Measurements from ENCODE around the gene ZACN. TPM values are rescaled to one million over a fixed set of nuclear protein-coding genes. Genes with fewer than 3 reads are reported as not detected.

ZACN gene
- total and polyA plus RNA-seq, 2 experiments from 2014 or later, result 21.2 TPM; not detected in 1

DNA sequence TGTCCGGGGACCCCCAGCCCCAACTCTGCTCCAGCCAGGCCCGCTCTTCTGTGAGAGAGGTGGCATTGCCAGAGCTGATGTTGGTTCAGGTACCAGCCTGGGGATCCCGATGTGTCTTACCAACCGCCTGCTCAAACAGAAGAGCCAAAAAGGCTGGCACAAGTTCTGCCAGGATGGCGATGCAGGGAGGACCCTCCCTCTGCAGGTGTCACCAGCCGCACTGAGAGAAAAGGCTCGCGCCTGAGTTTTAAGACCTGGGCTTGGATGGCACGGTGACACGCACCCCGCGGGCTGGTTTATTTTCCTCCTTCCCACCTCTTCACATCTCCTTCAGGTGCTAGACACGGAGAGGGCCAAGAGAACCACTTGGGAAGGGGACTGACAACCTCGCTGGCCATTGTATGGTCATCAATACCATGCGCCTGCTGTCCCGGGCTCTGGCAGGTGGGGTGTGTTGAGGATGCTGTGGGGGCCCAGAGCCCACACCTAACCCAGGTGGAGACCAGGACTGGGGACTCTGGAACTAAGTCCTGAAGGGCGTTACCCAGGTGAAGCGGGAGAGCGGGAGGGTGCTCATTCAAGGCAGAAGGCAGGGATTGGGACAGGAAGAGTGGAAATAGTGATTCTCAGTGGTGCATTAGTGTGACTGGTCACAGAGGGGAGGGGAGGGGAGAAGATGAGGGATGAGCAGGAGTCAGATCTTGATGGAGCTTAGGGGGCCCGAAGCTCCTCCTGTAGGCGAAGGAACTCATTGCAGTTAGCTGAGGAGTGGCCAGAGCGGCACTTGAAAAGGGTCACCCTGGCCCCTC, 45.8 kb downstream of the ZACN start:
- WGBS (ENCODE audit: low lambda C conversion rate, missing lambda C conversion rate), result 86% methylated on average over 22 of the region's 22 CpGs
- Histone ChIP-seq H2AFZ (no peak overlapping the region), H3K9me3 (ENCODE audit: low read depth) (no peaks in the 10 kb centered on the region), H3K27me3 (no peaks in the 10 kb centered on the region), H4K20me1 (ENCODE audit: insufficient read depth, poor library complexity, severe bottlenecking) (no peaks in the 10 kb centered on the region), H3K27ac (no peak overlapping the region), H3K9me2 (replicated peaks; ENCODE audit: insufficient read depth) (no peaks in the 10 kb centered on the region), H3K4me1 (ENCODE audit: insufficient read depth) (peaks cover 3% of the 10 kb centered on the region), H3K36me3 (replicated peaks; ENCODE audit: insufficient read depth, low read depth) (no peaks in the 10 kb centered on the region), H3K4me2 (no peak overlapping the region), H3K79me2 (no peaks in the 10 kb centered on the region), H3K4me3 (no peak overlapping the region)
- peak; percentile 12 for DNase-seq (ENCODE audit: low spot score)
- TF ChIP-seq EZH2phosphoT487 (IDR thresholded peaks at IDR 0.05; ENCODE audit: low read depth, severe bottlenecking, unreplicated experiment), result no peak
- TF ChIP-seq, protein P1, sequence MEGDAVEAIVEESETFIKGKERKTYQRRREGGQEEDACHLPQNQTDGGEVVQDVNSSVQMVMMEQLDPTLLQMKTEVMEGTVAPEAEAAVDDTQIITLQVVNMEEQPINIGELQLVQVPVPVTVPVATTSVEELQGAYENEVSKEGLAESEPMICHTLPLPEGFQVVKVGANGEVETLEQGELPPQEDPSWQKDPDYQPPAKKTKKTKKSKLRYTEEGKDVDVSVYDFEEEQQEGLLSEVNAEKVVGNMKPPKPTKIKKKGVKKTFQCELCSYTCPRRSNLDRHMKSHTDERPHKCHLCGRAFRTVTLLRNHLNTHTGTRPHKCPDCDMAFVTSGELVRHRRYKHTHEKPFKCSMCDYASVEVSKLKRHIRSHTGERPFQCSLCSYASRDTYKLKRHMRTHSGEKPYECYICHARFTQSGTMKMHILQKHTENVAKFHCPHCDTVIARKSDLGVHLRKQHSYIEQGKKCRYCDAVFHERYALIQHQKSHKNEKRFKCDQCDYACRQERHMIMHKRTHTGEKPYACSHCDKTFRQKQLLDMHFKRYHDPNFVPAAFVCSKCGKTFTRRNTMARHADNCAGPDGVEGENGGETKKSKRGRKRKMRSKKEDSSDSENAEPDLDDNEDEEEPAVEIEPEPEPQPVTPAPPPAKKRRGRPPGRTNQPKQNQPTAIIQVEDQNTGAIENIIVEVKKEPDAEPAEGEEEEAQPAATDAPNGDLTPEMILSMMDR (IDR thresholded peaks at IDR 0.05; ENCODE audit: poor library complexity), result peak; percentile 12

GRCh38 chr17:76125391-76125675, 46.4 kb downstream of the ZACN start:
- TF ChIP-seq EZH2 (IDR thresholded peaks at IDR 0.05; ENCODE audit: borderline replicate concordance) (no peak), EZH2phosphoT487 (IDR thresholded peaks at IDR 0.05; ENCODE audit: low read depth, severe bottlenecking, unreplicated experiment) (no peak)
- TF ChIP-seq, protein P1 (IDR thresholded peaks at IDR 0.05; ENCODE audit: poor library complexity), result no peak
- no peaks in the 10 kb centered on the region for H3K9me2 ChIP-seq (replicated peaks; ENCODE audit: insufficient read depth)
- H3K27me3 ChIP-seq, result no peaks in the 10 kb centered on the region
- no peak overlapping the region for H3K27ac ChIP-seq
- peaks cover 3% of the 10 kb centered on the region for H3K4me1 ChIP-seq (ENCODE audit: insufficient read depth)
- 84% methylated on average over 5 of the region's 5 CpGs for WGBS (ENCODE audit: low lambda C conversion rate, missing lambda C conversion rate)
- H3K79me2 ChIP-seq, result no peaks in the 10 kb centered on the region
- no peak overlapping the region for H3K4me2 ChIP-seq
- H3K36me3 ChIP-seq (replicated peaks; ENCODE audit: insufficient read depth, low read depth), result no peaks in the 10 kb centered on the region
- DNase-seq (ENCODE audit: low spot score), result no peak
- no peaks in the 10 kb centered on the region for H3K9me3 ChIP-seq (ENCODE audit: low read depth)
- no peak overlapping the region for H2AFZ ChIP-seq
- H4K20me1 ChIP-seq (ENCODE audit: insufficient read depth, poor library complexity, severe bottlenecking), result no peaks in the 10 kb centered on the region
- H3K4me3 ChIP-seq, result no peak overlapping the region

DNA sequence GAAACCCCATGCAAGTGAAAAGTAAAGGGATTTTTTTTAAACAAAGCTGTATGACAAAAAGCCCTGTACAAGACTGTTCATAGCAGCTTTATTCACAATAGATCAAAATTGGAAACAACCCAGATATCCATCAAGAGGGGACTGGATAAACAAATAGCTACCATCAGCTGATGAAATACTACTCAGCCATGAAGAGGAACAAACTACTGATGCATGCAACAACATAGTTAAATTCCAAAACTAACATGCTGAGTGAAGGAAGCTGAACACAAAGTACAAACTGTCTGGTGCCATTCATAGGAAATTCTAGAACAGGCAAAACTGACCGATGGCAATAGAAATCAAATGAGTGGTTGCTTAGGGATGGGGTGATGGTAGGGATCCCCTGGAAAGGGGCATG, 46.9 kb downstream of the ZACN start:
- Histone ChIP-seq H3K4me3 (no peak overlapping the region), H2AFZ (no peak overlapping the region)
- 100% methylated on average over 1 of the region's 1 CpG for WGBS (ENCODE audit: low lambda C conversion rate, missing lambda C conversion rate)

More for the DNA sequence above, 46.9 kb downstream of the ZACN start:
- Histone ChIP-seq H4K20me1 (ENCODE audit: insufficient read depth, poor library complexity, severe bottlenecking) (no peaks in the 10 kb centered on the region), H3K36me3 (replicated peaks; ENCODE audit: insufficient read depth, low read depth) (no peaks in the 10 kb centered on the region), H3K9me3 (ENCODE audit: low read depth) (no peaks in the 10 kb centered on the region), H3K27ac (no peak overlapping the region), H3K79me2 (no peaks in the 10 kb centered on the region), H3K9me2 (replicated peaks; ENCODE audit: insufficient read depth) (no peaks in the 10 kb centered on the region), H3K4me1 (ENCODE audit: insufficient read depth) (peaks cover 3% of the 10 kb centered on the region), H3K27me3 (peaks cover 2% of the 10 kb centered on the region), H3K4me2 (no peak overlapping the region)
- no peak for DNase-seq (ENCODE audit: low spot score)
- TF ChIP-seq EZH2 (IDR thresholded peaks at IDR 0.05; ENCODE audit: borderline replicate concordance) (no peak), EZH2phosphoT487 (IDR thresholded peaks at IDR 0.05; ENCODE audit: low read depth, severe bottlenecking, unreplicated experiment) (no peak)
- TF ChIP-seq, protein P1 (IDR thresholded peaks at IDR 0.05; ENCODE audit: poor library complexity), result no peak

Data from hepatocyte (in vitro differentiated cells).